Activated naive CD8-positive, alpha-beta T cell treated with anti-CD3 and anti-CD28 coated beads, Interleukin-2, amount 50 U/mL, for 24 hours (primary cell): Measurements from ENCODE around the gene KDSR.
A peak's percentile ranks its signal among the peaks of the same experiment; 100 is the strongest.

Experiments used
- ATAC-seq: fragments of 150-1000 bp; cut with Tn5 transposase; one replicate; pipeline ENCODE4 v1.10.0; 2021
- DNase-seq: peaks from one replicate; pipeline ENCODE4 v3.0.0; 2021
- H3K27ac Mint-ChIP-seq: one replicate; pipeline ENCODE4 v1.8.0; 2021; ENCODE audit warnings: mild to moderate bottlenecking, mixed read lengths
- H3K27me3 Mint-ChIP-seq: one replicate; pipeline ENCODE4 v1.8.0; 2021; ENCODE audit warnings: mixed read lengths
- H3K36me3 Mint-ChIP-seq: one replicate; pipeline ENCODE4 v1.8.0; 2021; ENCODE audit warnings: low read depth, mixed read lengths
- H3K4me1 Mint-ChIP-seq: one replicate; pipeline ENCODE4 v1.8.0; 2021; ENCODE audit warnings: mixed read lengths
- H3K4me3 Mint-ChIP-seq: one replicate; pipeline ENCODE4 v1.8.0; 2021; ENCODE audit warnings: mild to moderate bottlenecking, moderate library complexity, mixed read lengths
- H3K9me3 Mint-ChIP-seq: one replicate; pipeline ENCODE4 v1.8.0; 2021; ENCODE audit warnings: mixed read lengths

The KDSR gene

GRCh38 chr18:63297687-63298399 lies 69.2 kb downstream of the KDSR start:
- H3K27ac Mint-ChIP-seq: peak overlapping the region; percentile 99

GRCh38 chr18:63293935-63294334 lies 73.1 kb downstream of the KDSR start:
- no peak overlapping the region for H3K4me3 Mint-ChIP-seq
- ATAC-seq (no peak), DNase-seq (no peak)
- H3K4me1 Mint-ChIP-seq: peaks cover 68% of the 10 kb centered on the region
- peaks cover 69% of the 10 kb centered on the region for H3K36me3 Mint-ChIP-seq
- no peaks in the 10 kb centered on the region for H3K9me3 Mint-ChIP-seq
- H3K27ac Mint-ChIP-seq: peak overlapping the region; percentile 86
- no peaks in the 10 kb centered on the region for H3K27me3 Mint-ChIP-seq

More at GRCh38 chr18:63297687-63298399, 69.2 kb downstream of the KDSR start:
- Mint-ChIP-seq H3K27me3 (no peaks in the 10 kb centered on the region), H3K9me3 (no peaks in the 10 kb centered on the region), H3K4me3 (no peak overlapping the region), H3K36me3 (peaks cover 68% of the 10 kb centered on the region), H3K4me1 (peaks cover 74% of the 10 kb centered on the region)
- DNase-seq (no peak), ATAC-seq (no peak)

GRCh38 chr18:63292831-63293683 lies 73.9 kb downstream of the KDSR start:
- Mint-ChIP-seq H3K27me3 (no peaks in the 10 kb centered on the region), H3K27ac (peak overlapping the region; percentile 86), H3K36me3 (peaks cover 61% of the 10 kb centered on the region), H3K4me1 (peaks cover 60% of the 10 kb centered on the region), H3K9me3 (no peaks in the 10 kb centered on the region), H3K4me3 (peak overlapping the region; percentile 45)
- ATAC-seq (peak; percentile 59), DNase-seq (peak; percentile 48)

GRCh38 chr18:63291278-63291677 lies 75.7 kb downstream of the KDSR start:
- Mint-ChIP-seq H3K27ac (peak overlapping the region; percentile 86), H3K36me3 (peaks cover 53% of the 10 kb centered on the region), H3K9me3 (no peaks in the 10 kb centered on the region), H3K27me3 (no peaks in the 10 kb centered on the region), H3K4me3 (peak overlapping the region; percentile 58), H3K4me1 (peaks cover 54% of the 10 kb centered on the region)
- ATAC-seq (peak; percentile 25), DNase-seq (no peak)

- Mint-ChIP-seq H3K27me3 (no peaks in the 10 kb centered on the region), H3K4me3 (peak overlapping the region; percentile 58), H3K36me3 (peaks cover 56% of the 10 kb centered on the region), H3K9me3 (no peaks in the 10 kb centered on the region), H3K27ac (peak overlapping the region; percentile 86), H3K4me1 (peaks cover 54% of the 10 kb centered on the region)
- DNase-seq: no peak
- ATAC-seq: peak; percentile 73
Observed at GRCh38 chr18:63290821-63291200, 76.2 kb downstream of the KDSR start.

GRCh38 chr18:63290166-63290820 lies 76.7 kb downstream of the KDSR start:
- Mint-ChIP-seq H3K9me3 (no peaks in the 10 kb centered on the region), H3K36me3 (peaks cover 54% of the 10 kb centered on the region), H3K27ac (peak overlapping the region; percentile 86), H3K27me3 (no peaks in the 10 kb centered on the region), H3K4me1 (peaks cover 49% of the 10 kb centered on the region), H3K4me3 (peak overlapping the region; percentile 58)
- ATAC-seq (no peak), DNase-seq (no peak)

GRCh38 chr18:63288311-63288710 lies 78.7 kb downstream of the KDSR start:
- peaks cover 53% of the 10 kb centered on the region for H3K36me3 Mint-ChIP-seq
- H3K9me3 Mint-ChIP-seq: no peaks in the 10 kb centered on the region
- H3K27ac Mint-ChIP-seq: no peak overlapping the region
- H3K27me3 Mint-ChIP-seq: no peaks in the 10 kb centered on the region
- DNase-seq (no peak), ATAC-seq (no peak)
- H3K4me3 Mint-ChIP-seq: no peak overlapping the region
- peaks cover 38% of the 10 kb centered on the region for H3K4me1 Mint-ChIP-seq

GRCh38 chr18:63287691-63288220 lies 79.2 kb downstream of the KDSR start:
- no peaks in the 10 kb centered on the region for H3K9me3 Mint-ChIP-seq
- no peak for DNase-seq
- no peak for ATAC-seq
- peaks cover 48% of the 10 kb centered on the region for H3K36me3 Mint-ChIP-seq
- peaks cover 32% of the 10 kb centered on the region for H3K4me1 Mint-ChIP-seq
- no peak overlapping the region for H3K27ac Mint-ChIP-seq
- no peak overlapping the region for H3K4me3 Mint-ChIP-seq
- no peaks in the 10 kb centered on the region for H3K27me3 Mint-ChIP-seq

- ATAC-seq (no peak), DNase-seq (no peak)
- no peaks in the 10 kb centered on the region for H3K9me3 Mint-ChIP-seq
- peaks cover 29% of the 10 kb centered on the region for H3K4me1 Mint-ChIP-seq
- H3K27me3 Mint-ChIP-seq: no peaks in the 10 kb centered on the region
- H3K36me3 Mint-ChIP-seq: peaks cover 44% of the 10 kb centered on the region
- no peak overlapping the region for H3K27ac Mint-ChIP-seq
- no peak overlapping the region for H3K4me3 Mint-ChIP-seq
Observed at GRCh38 chr18:63286926-63287325, 80.1 kb downstream of the KDSR start.

GRCh38 chr18:63284827-63285733 lies 81.9 kb downstream of the KDSR start:
- peaks cover 21% of the 10 kb centered on the region for H3K4me1 Mint-ChIP-seq
- peak overlapping the region; percentile 52 for H3K27ac Mint-ChIP-seq
- DNase-seq (no peak), ATAC-seq (peak; percentile 45)
- H3K27me3 Mint-ChIP-seq: no peaks in the 10 kb centered on the region
- H3K36me3 Mint-ChIP-seq: peaks cover 43% of the 10 kb centered on the region
- H3K4me3 Mint-ChIP-seq: no peak overlapping the region
- H3K9me3 Mint-ChIP-seq: no peaks in the 10 kb centered on the region

- no peak overlapping the region for H3K4me3 Mint-ChIP-seq
- no peaks in the 10 kb centered on the region for H3K27me3 Mint-ChIP-seq
- peaks cover 43% of the 10 kb centered on the region for H3K36me3 Mint-ChIP-seq
- no peaks in the 10 kb centered on the region for H3K9me3 Mint-ChIP-seq
- DNase-seq (no peak), ATAC-seq (no peak)
- H3K27ac Mint-ChIP-seq: no peak overlapping the region
- H3K4me1 Mint-ChIP-seq: peaks cover 21% of the 10 kb centered on the region
Observed at GRCh38 chr18:63284173-63284799, 82.7 kb downstream of the KDSR start.

GRCh38 chr18:63283305-63284094 lies 83.5 kb downstream of the KDSR start:
- no peak overlapping the region for H3K27ac Mint-ChIP-seq
- peaks cover 29% of the 10 kb centered on the region for H3K4me1 Mint-ChIP-seq
- peaks cover 3% of the 10 kb centered on the region for H3K9me3 Mint-ChIP-seq
- ATAC-seq (no peak), DNase-seq (no peak)
- H3K27me3 Mint-ChIP-seq: no peaks in the 10 kb centered on the region
- H3K36me3 Mint-ChIP-seq: peaks cover 50% of the 10 kb centered on the region
- H3K4me3 Mint-ChIP-seq: no peak overlapping the region

GRCh38 chr18:63282793-63283192 lies 84.2 kb downstream of the KDSR start:
- H3K36me3 Mint-ChIP-seq: peaks cover 57% of the 10 kb centered on the region
- no peak for DNase-seq
- no peak overlapping the region for H3K27ac Mint-ChIP-seq
- no peak overlapping the region for H3K4me3 Mint-ChIP-seq
- ATAC-seq: no peak
- H3K27me3 Mint-ChIP-seq: no peaks in the 10 kb centered on the region
- peaks cover 5% of the 10 kb centered on the region for H3K9me3 Mint-ChIP-seq
- H3K4me1 Mint-ChIP-seq: peaks cover 36% of the 10 kb centered on the region
